SK-N-MC (cell line): Measurements from ENCODE around the gene GNAQ.

Source experiments
- EZH2 ChIP-seq: fragments of 200-600 bp; sonication (generic); IDR thresholded peaks from one replicate; pipeline ENCODE4 v1.6.1; 2017; ENCODE audit warnings: antibody characterized with exemption
- FOXP2 ChIP-seq: optimal IDR thresholded peaks from 2 replicates; pipeline ENCODE3; 2011; ENCODE audit warnings: mild to moderate bottlenecking, moderate library complexity; ENCODE audit not compliant: insufficient read depth; ENCODE audit errors: extremely low read length, control extremely low read depth
- POLR2AphosphoS5 ChIP-seq: IDR thresholded peaks from 2 replicates; pipeline ENCODE4 v1.6.1; 2012; ENCODE audit warnings: mild to moderate bottlenecking, low read depth, low read length, borderline replicate concordance

DNA sequence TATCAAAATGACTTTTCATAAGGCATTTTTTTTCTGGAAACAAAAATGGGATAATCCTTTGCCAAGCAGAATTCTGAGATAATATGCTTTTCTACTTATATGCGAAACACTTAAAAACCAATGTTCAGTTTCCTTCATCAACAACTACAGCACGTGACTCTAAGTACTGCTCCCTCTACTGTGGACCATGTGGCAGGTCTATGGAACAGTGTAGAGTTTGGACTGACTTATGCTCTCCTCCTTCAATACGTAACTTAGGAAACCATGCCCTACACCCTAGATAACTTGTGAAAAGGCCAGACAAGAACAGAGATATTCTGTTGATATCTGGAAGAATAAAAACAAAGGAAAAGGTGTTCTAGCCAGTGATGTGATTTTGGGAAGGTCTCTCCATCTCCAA lies 272.2 kb downstream of the GNAQ start:
- TF ChIP-seq POLR2AphosphoS5 (no peak), EZH2 (no peak), FOXP2 (no peak)
